Mucosa of descending colon (tissue), 3 donors: ENCODE measurements around the gene STXBP1. TPM values are rescaled to one million over a fixed set of nuclear protein-coding genes. Genes with fewer than 3 reads are reported as not detected.

Experiments
- ATAC-seq: fragments of 200-7000 bp; cut with Tn5 transposase; one replicate; pipeline ENCODE4 v1.9.1; 2020; ENCODE audit warnings: mild to moderate bottlenecking, moderate library complexity
- DNase-seq, 3 donors: peaks; one replicate each; pipeline ENCODE4 v3.0.0-alpha.2; 2020
- H3K36me3 ChIP-seq: fragments of 200-600 bp; one replicate; pipeline ENCODE4 v1.8.0; 2021; ENCODE audit warnings: low read depth, mild to moderate bottlenecking
- H3K4me1 ChIP-seq: fragments of 200-600 bp; one replicate; pipeline ENCODE4 v1.8.0; 2021; ENCODE audit warnings: low read depth, mild to moderate bottlenecking
- H3K4me3 ChIP-seq: fragments of 200-600 bp; one replicate; pipeline ENCODE4 v1.8.0; 2021; ENCODE audit warnings: mild to moderate bottlenecking
- H3K9me3 ChIP-seq: fragments of 200-600 bp; one replicate; pipeline ENCODE4 v1.8.0; 2021; ENCODE audit warnings: mild to moderate bottlenecking
- CTCF ChIP-seq: fragments of 200-600 bp; IDR thresholded peaks from one replicate; pipeline ENCODE4 v1.8.0; 2022; ENCODE audit warnings: antibody characterized with exemption, mild to moderate bottlenecking
- intact Hi-C, 2 donors: fragments of 100-400 bp; cut with DNase I in 1 of 2; cut with micrococcal nuclease in 1 of 2; formaldehyde crosslinking; loops; one replicate each; pipeline versions ENCODE4 v1.11.0 to v1.11.1; 2022; cut with DNase I, micrococcal nuclease
- total RNA-seq, 3 donors: library from RNA; stranded (reverse); fragmentation: NEBNext Ultra II Directional in 2 of 3; extraction: Animal tissue kit (Norgen Biotek cat#: 25700) in 2 of 3; gene quantifications; one replicate each; pipeline versions ENCODE4 v1.2.1 to v1.2.4, GENCODE V29; 2021 to 2023
- donor health status: DM: no; HTN: no; CAD: no; lungs with moderate emphysema.
- donor health status: DM: no; HTN: no; CAD: no.
- donor health status: DM: no; HTN: yes; CAD: no.

Gene STXBP1
- total RNA-seq, 3 donors from 2014 or later, result 11.8 to 37.1 (median 17.1) TPM

- Histone ChIP-seq H3K36me3 (no peaks in the 10 kb centered on the region), H3K4me3 (no peak overlapping the region), H3K4me1 (peaks cover 4% of the 10 kb centered on the region), H3K9me3 (no peaks in the 10 kb centered on the region)
- ATAC-seq (no peak), DNase-seq (no peak)
- intact Hi-C loops, result no loop called here
- no peak for TF ChIP-seq CTCF
Observed at GRCh38 chr9:127667127-127667844, 55.2 kb downstream of the STXBP1 start.

GRCh38 chr9:127667906-127668305, 55.8 kb downstream of the STXBP1 start:
- Histone ChIP-seq H3K4me1 (peaks cover 4% of the 10 kb centered on the region), H3K4me3 (no peak overlapping the region), H3K9me3 (no peaks in the 10 kb centered on the region), H3K36me3 (no peaks in the 10 kb centered on the region)
- intact Hi-C loops, result no loop called here
- DNase-seq (no peak), ATAC-seq (no peak)
- TF ChIP-seq CTCF, result no peak

GRCh38 chr9:127673234-127673633, 61.2 kb downstream of the STXBP1 start:
- Histone ChIP-seq H3K9me3 (no peaks in the 10 kb centered on the region), H3K4me3 (no peak overlapping the region), H3K4me1 (no peaks in the 10 kb centered on the region), H3K36me3 (no peaks in the 10 kb centered on the region)
- DNase-seq (no peak), ATAC-seq (no peak)
- no peak for TF ChIP-seq CTCF
- intact Hi-C loops, result no loop called here

GRCh38 chr9:127676638-127677037, 64.6 kb downstream of the STXBP1 start:
- TF ChIP-seq CTCF, result no peak
- H3K36me3 ChIP-seq, result no peaks in the 10 kb centered on the region
- intact Hi-C loops, result no loop called here

GRCh38 chr9:127679506-127679905, 67.4 kb downstream of the STXBP1 start:
- H3K36me3 ChIP-seq, result no peaks in the 10 kb centered on the region
- intact Hi-C loops, result no loop called here
- ATAC-seq (no peak), DNase-seq (no peak)
- H3K4me1 ChIP-seq, result no peaks in the 10 kb centered on the region
- no peak for TF ChIP-seq CTCF
- H3K4me3 ChIP-seq, result no peak overlapping the region
- H3K9me3 ChIP-seq, result no peaks in the 10 kb centered on the region

More at GRCh38 chr9:127676638-127677037, 64.6 kb downstream of the STXBP1 start:
- Histone ChIP-seq H3K4me3 (no peak overlapping the region), H3K4me1 (no peaks in the 10 kb centered on the region), H3K9me3 (no peaks in the 10 kb centered on the region)
- ATAC-seq (no peak), DNase-seq (no peak)
